HepG2 (cell line): ENCODE results near the gene RGS19. TPM values are rescaled to one million over a fixed set of nuclear protein-coding genes. Genes with fewer than 3 reads are reported as not detected.

Source experiments
- CC2D1A ChIP-seq: sonication (generic); formaldehyde crosslinking; IDR thresholded peaks from 2 replicates; pipeline ENCODE4 v1.8.1; 2023; ENCODE audit warnings: mild to moderate bottlenecking, missing genetic modification reagents
- GATAD2A ChIP-seq: IDR thresholded peaks from 2 replicates; pipeline ENCODE4 v1.6.1; 2016
- GLI4 ChIP-seq: sonication (generic); formaldehyde crosslinking; IDR thresholded peaks from 2 replicates; pipeline ENCODE4 v1.5.1; 2020; ENCODE audit warnings: missing genetic modification reagents, mild to moderate bottlenecking, moderate library complexity, borderline replicate concordance
- HMG20A ChIP-seq: IDR thresholded peaks from 2 replicates; pipeline ENCODE4 v1.6.1; 2016; ENCODE audit warnings: borderline replicate concordance
- HNRNPUL1 ChIP-seq: fragments of 200-400 bp; formaldehyde crosslinking; IDR thresholded peaks from 2 replicates; pipeline ENCODE4 v1.6.1; 2017; ENCODE audit warnings: low read depth, mild to moderate bottlenecking, low read length, moderate library complexity
- IRX3 ChIP-seq: sonication (generic); formaldehyde crosslinking; IDR thresholded peaks from 2 replicates; pipeline ENCODE4 v1.8.1; 2023; ENCODE audit warnings: mild to moderate bottlenecking, low read depth, missing genetic modification reagents, borderline replicate concordance
- KLF6 ChIP-seq: IDR thresholded peaks from 2 replicates; pipeline ENCODE4 v1.8.0; 2016; ENCODE audit warnings: missing biosample characterization, missing genetic modification reagents
- MED8 ChIP-seq: sonication (generic); formaldehyde crosslinking; IDR thresholded peaks from 2 replicates; pipeline ENCODE4 v1.8.1; 2023; ENCODE audit warnings: mild to moderate bottlenecking, missing genetic modification reagents; ENCODE audit not compliant: insufficient replicate concordance
- MXI1 ChIP-seq: IDR thresholded peaks from 3 replicates; pipeline ENCODE4 v1.6.1; 2012; ENCODE audit warnings: low read depth, low read length, inconsistent platforms, borderline replicate concordance
- NRL ChIP-seq: sonication (generic); formaldehyde crosslinking; IDR thresholded peaks from 2 replicates; pipeline ENCODE4 v1.5.0; 2020; ENCODE audit warnings: missing genetic modification reagents, mild to moderate bottlenecking, moderate library complexity, borderline replicate concordance
- RELA ChIP-seq: sonication (generic); formaldehyde crosslinking; IDR thresholded peaks from 2 replicates; pipeline ENCODE4 v1.4.0; 2020; ENCODE audit warnings: missing genetic modification reagents
- SAFB2 ChIP-seq: sonication (generic); formaldehyde crosslinking; IDR thresholded peaks from 2 replicates; pipeline ENCODE4 v1.5.1; 2020; ENCODE audit warnings: missing genetic modification reagents, low read depth, mild to moderate bottlenecking, borderline replicate concordance
- ZNF20 ChIP-seq: sonication (generic); formaldehyde crosslinking; IDR thresholded peaks from 2 replicates; pipeline ENCODE4 v1.4.0; 2020; ENCODE audit warnings: mild to moderate bottlenecking, moderate library complexity, missing genetic modification reagents
- ZNF205 ChIP-seq: IDR thresholded peaks from 2 replicates; pipeline ENCODE4 v1.6.1; 2018; ENCODE audit warnings: missing biosample characterization, missing genetic modification reagents
- ZNF256 ChIP-seq: sonication (generic); formaldehyde crosslinking; conservative IDR thresholded peaks from 2 replicates; pipeline ENCODE4 v1.4.0; 2020; ENCODE audit warnings: missing genetic modification reagents
- ZNF556 ChIP-seq: sonication (generic); formaldehyde crosslinking; IDR thresholded peaks from 2 replicates; pipeline ENCODE4 v1.4.0; 2020; ENCODE audit warnings: mild to moderate bottlenecking, missing genetic modification reagents, borderline replicate concordance
- ZNF660 ChIP-seq: sonication (generic); formaldehyde crosslinking; IDR thresholded peaks from 2 replicates; pipeline ENCODE4 v1.5.1; 2020; ENCODE audit warnings: mild to moderate bottlenecking, low read depth, missing genetic modification reagents, borderline replicate concordance
- ZNF672 ChIP-seq: sonication (generic); formaldehyde crosslinking; IDR thresholded peaks from 2 replicates; pipeline ENCODE4 v1.8.1; 2022; ENCODE audit warnings: missing genetic modification reagents
- ZNF724P ChIP-seq: sonication (generic); formaldehyde crosslinking; IDR thresholded peaks from 2 replicates; pipeline ENCODE4 v1.8.0; 2022; ENCODE audit warnings: missing genetic modification reagents, borderline replicate concordance
- polyA plus RNA-seq, 8 experiments: library from polyadenylated mRNA; depleted of rRNA in 3 of 8; stranded (reverse) in 7 of 8; unstranded in 1 of 8; fragments of >200 nt; fragmentation: Illumina TruSeq in 4 of 8; extraction: Trizol in 4 of 8; gene quantifications; 2 replicates each; pipeline versions ENCODE4 v1.2.1 to v1.2.3, GENCODE V29; 2011 to 2016; ENCODE audit warnings: low read depth in 4 of 8, missing spikeins in 1 of 8, mixed read lengths in 1 of 8; ENCODE audit not compliant: insufficient read depth in 1 of 8
- total RNA-seq, 5 experiments: library from RNA; depleted of rRNA; stranded (reverse); fragments of >200 nt; fragmentation: Illumina TruSeq; extraction: Trizol; gene quantifications; 2 replicates each; pipeline ENCODE4 v1.2.3, GENCODE V29; 2016; ENCODE audit warnings: low read depth in 1 of 5
- TF ChIP-seq, protein P1 (sequence below): sonication (generic); formaldehyde crosslinking; IDR thresholded peaks from 2 replicates; pipeline ENCODE4 v1.9.0; 2021; ENCODE audit warnings: mild to moderate bottlenecking, missing genetic modification reagents
- TF ChIP-seq, protein P2 (sequence below): IDR thresholded peaks from 2 replicates; pipeline ENCODE4 v1.6.1; 2016
- TF ChIP-seq, protein P3 (sequence below): IDR thresholded peaks from 2 replicates; pipeline ENCODE4 v1.6.1; 2018; ENCODE audit warnings: missing genetic modification reagents

RGS19 gene
- total and polyA plus RNA-seq, 2 of the 13 experiments (the other 11 are each of a cell fraction or from before 2014, with no cell fraction given) = 10.7 to 11.9 TPM

DNA sequence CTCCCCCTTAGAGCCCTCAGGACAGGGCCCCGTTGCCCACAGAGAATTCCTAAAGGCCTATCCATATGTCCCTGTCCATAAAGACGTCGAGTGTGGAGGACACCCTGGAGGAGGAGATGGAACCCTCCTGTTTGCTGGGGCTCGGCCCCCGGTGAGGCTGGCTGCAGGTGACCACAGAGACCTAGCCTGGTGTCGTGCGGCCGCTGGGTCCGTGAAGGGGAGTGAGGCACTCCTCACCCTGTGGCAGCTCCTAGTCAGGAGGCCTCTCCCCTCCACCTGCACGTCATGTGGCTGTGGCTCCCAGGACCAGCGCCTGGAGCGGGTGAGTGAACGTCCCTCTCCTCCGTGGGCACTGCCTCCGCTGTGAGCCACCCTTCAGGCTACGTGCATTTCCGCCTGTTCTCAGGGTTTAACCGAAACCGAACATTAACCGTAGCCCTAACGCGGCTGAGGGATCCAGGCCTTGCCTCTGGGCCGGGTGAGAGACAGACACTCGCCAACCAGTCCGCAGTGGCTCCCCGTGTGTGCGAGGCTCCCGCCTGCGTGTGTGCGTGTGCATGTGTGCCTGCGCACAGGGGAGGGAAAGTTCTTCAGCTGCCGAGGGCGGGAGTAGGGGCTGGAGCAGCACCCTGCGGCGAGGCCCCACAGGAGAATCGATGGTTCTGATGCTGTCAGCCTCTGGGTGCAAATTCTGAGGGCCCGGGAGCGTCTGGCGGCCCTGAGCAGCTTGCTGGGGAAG is 22.3 kb downstream of the RGS19 start (continued):
- TF ChIP-seq HNRNPUL1 (no peak), RELA (CRISPR knock-in tag) (no peak), ZNF205 (no peak), IRX3 (CRISPR knock-in tag) (no peak), ZNF672 (CRISPR knock-in tag) (no peak), ZNF20 (0 out of 2 replicates have a peak, but pooled peaks have one; percentile 45), MXI1 (0 out of 3 replicates have a peak, but pooled peaks have one; percentile 7), CC2D1A (CRISPR knock-in tag) (no peak), ZNF256 (CRISPR knock-in tag) (peak; percentile 54; the same call in 1 of the 2 replicates), ZNF724P (no peak), HMG20A (no peak), GLI4 (CRISPR knock-in tag) (peak; percentile 42), ZNF660 (CRISPR knock-in tag) (no peak; the same call in 1 of the 2 replicates), SAFB2 (CRISPR knock-in tag) (peak; percentile 45; the same call in 1 of the 2 replicates), MED8 (peak; percentile 64), NRL (CRISPR knock-in tag) (peak; percentile 94), GATAD2A (peak; percentile 4; the same call in 1 of the 2 replicates), ZNF556 (CRISPR knock-in tag) (peak; percentile 86), KLF6 (CRISPR knock-in tag) (0 out of 2 replicates have a peak, but pooled peaks have one; percentile 11)
- TF ChIP-seq, protein P1, sequence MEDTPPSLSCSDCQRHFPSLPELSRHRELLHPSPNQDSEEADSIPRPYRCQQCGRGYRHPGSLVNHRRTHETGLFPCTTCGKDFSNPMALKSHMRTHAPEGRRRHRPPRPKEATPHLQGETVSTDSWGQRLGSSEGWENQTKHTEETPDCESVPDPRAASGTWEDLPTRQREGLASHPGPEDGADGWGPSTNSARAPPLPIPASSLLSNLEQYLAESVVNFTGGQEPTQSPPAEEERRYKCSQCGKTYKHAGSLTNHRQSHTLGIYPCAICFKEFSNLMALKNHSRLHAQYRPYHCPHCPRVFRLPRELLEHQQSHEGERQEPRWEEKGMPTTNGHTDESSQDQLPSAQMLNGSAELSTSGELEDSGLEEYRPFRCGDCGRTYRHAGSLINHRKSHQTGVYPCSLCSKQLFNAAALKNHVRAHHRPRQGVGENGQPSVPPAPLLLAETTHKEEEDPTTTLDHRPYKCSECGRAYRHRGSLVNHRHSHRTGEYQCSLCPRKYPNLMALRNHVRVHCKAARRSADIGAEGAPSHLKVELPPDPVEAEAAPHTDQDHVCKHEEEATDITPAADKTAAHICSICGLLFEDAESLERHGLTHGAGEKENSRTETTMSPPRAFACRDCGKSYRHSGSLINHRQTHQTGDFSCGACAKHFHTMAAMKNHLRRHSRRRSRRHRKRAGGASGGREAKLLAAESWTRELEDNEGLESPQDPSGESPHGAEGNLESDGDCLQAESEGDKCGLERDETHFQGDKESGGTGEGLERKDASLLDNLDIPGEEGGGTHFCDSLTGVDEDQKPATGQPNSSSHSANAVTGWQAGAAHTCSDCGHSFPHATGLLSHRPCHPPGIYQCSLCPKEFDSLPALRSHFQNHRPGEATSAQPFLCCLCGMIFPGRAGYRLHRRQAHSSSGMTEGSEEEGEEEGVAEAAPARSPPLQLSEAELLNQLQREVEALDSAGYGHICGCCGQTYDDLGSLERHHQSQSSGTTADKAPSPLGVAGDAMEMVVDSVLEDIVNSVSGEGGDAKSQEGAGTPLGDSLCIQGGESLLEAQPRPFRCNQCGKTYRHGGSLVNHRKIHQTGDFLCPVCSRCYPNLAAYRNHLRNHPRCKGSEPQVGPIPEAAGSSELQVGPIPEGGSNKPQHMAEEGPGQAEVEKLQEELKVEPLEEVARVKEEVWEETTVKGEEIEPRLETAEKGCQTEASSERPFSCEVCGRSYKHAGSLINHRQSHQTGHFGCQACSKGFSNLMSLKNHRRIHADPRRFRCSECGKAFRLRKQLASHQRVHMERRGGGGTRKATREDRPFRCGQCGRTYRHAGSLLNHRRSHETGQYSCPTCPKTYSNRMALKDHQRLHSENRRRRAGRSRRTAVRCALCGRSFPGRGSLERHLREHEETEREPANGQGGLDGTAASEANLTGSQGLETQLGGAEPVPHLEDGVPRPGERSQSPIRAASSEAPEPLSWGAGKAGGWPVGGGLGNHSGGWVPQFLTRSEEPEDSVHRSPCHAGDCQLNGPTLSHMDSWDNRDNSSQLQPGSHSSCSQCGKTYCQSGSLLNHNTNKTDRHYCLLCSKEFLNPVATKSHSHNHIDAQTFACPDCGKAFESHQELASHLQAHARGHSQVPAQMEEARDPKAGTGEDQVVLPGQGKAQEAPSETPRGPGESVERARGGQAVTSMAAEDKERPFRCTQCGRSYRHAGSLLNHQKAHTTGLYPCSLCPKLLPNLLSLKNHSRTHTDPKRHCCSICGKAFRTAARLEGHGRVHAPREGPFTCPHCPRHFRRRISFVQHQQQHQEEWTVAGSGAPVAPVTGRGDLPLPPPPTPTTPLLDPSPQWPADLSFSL = no peak
- TF ChIP-seq, protein P2, sequence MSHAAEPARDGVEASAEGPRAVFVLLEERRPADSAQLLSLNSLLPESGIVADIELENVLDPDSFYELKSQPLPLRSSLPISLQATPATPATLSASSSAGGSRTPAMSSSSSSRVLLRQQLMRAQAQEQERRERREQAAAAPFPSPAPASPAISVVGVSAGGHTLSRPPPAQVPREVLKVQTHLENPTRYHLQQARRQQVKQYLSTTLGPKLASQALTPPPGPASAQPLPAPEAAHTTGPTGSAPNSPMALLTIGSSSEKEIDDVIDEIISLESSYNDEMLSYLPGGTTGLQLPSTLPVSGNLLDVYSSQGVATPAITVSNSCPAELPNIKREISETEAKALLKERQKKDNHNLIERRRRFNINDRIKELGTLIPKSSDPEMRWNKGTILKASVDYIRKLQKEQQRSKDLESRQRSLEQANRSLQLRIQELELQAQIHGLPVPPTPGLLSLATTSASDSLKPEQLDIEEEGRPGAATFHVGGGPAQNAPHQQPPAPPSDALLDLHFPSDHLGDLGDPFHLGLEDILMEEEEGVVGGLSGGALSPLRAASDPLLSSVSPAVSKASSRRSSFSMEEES = no peak
- TF ChIP-seq, protein P3, sequence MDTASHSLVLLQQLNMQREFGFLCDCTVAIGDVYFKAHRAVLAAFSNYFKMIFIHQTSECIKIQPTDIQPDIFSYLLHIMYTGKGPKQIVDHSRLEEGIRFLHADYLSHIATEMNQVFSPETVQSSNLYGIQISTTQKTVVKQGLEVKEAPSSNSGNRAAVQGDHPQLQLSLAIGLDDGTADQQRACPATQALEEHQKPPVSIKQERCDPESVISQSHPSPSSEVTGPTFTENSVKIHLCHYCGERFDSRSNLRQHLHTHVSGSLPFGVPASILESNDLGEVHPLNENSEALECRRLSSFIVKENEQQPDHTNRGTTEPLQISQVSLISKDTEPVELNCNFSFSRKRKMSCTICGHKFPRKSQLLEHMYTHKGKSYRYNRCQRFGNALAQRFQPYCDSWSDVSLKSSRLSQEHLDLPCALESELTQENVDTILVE = no peak
